Caco-2 (cell line): ENCODE results near the gene ABLIM2. TPM values are rescaled to one million over a fixed set of nuclear protein-coding genes. Genes with fewer than 3 reads are reported as not detected.

Experiments used
- BruUV-seq: library from RNA; stranded (reverse); fragments of 400-500 nt; replicated peaks from 2 replicates; lab custom pipeline; 2021; lab: Mats Ljungman, UMichigan
- CTCF ChIA-PET: fragments of 300-600 bp; sonication (Branson Sonifier 250); formaldehyde crosslinking; loops from one replicate; lab custom pipeline; 2022; ENCODE audit warnings: antibody characterized with exemption; lab: Charles Lee
- POLR2A ChIA-PET: fragments of 300-600 bp; sonication (Branson Sonifier 250); formaldehyde crosslinking; loops from one replicate; lab custom pipeline; 2022; ENCODE audit warnings: antibody characterized with exemption; lab: Charles Lee
- DNase-seq, 2 experiments: peaks; one replicate each; pipeline versions ENCODE4 v3.0.0 to v3.0.0-alpha.2; 2020 to 2022
- H3K27me3 ChIP-seq: replicated peaks from 2 replicates; pipeline ENCODE4 v1.6.0; 2011; ENCODE audit warnings: low read length; ENCODE audit not compliant: control insufficient read depth, insufficient read depth
- H3K36me3 ChIP-seq: 2 replicates; pipeline ENCODE4 v1.5.1; 2011; ENCODE audit warnings: low read length; ENCODE audit not compliant: control insufficient read depth, insufficient read depth
- H3K4me1 ChIP-seq: fragments of 250-450 bp; sonication (Bioruptor Pico); 2 replicates; pipeline ENCODE4 v1.5.1; 2020; ENCODE audit warnings: mild to moderate bottlenecking
- H3K4me3 ChIP-seq: 2 replicates; pipeline ENCODE4 v1.5.1; 2011; ENCODE audit warnings: low read depth, mild to moderate bottlenecking, control low read depth, low read length
- H3K9me3 ChIP-seq: fragments of 250-450 bp; sonication (Bioruptor Pico); 2 replicates; pipeline ENCODE4 v1.5.1; 2020; ENCODE audit warnings: mild to moderate bottlenecking, moderate library complexity
- H3K27ac Mint-ChIP-seq: one replicate; pipeline ENCODE4 v1.8.0; 2022; ENCODE audit warnings: mixed read lengths; ENCODE audit not compliant: unreplicated experiment
- H3K27me3 Mint-ChIP-seq: one replicate; pipeline ENCODE4 v1.8.0; 2022; ENCODE audit warnings: mixed read lengths; ENCODE audit not compliant: insufficient read depth, unreplicated experiment
- H3K36me3 Mint-ChIP-seq: one replicate; pipeline ENCODE4 v1.8.0; 2022; ENCODE audit warnings: mild to moderate bottlenecking, mixed read lengths; ENCODE audit not compliant: insufficient read depth, unreplicated experiment
- H3K4me1 Mint-ChIP-seq: one replicate; pipeline ENCODE4 v1.8.0; 2022; ENCODE audit warnings: low read depth, mixed read lengths; ENCODE audit not compliant: unreplicated experiment
- H3K4me3 Mint-ChIP-seq: one replicate; pipeline ENCODE4 v1.8.0; 2022; ENCODE audit warnings: mild to moderate bottlenecking, moderate library complexity, mixed read lengths; ENCODE audit not compliant: unreplicated experiment
- H3K9me3 Mint-ChIP-seq: one replicate; pipeline ENCODE4 v1.8.0; 2022; ENCODE audit warnings: mixed read lengths; ENCODE audit not compliant: unreplicated experiment
- intact Hi-C: fragments of 100-400 bp; cut with micrococcal nuclease; formaldehyde crosslinking; loops from one replicate; pipeline ENCODE4 v1.10.0; 2022; ENCODE audit not compliant: unreplicated experiment
- total RNA-seq: library from RNA; stranded (reverse); gene quantifications from 2 replicates; pipeline ENCODE4 v1.2.3, GENCODE V29; 2022
- TF ChIP-seq, protein P1 (sequence below), 2 experiments: fragments of 200-600 bp in 1 of 2; IDR thresholded peaks; 1 replicate in 1 of 2; 2 replicates in 1 of 2; pipeline versions ENCODE4 v1.5.1 to v1.8.0; 2011 to 2022; ENCODE audit warnings: antibody characterized with exemption in 1 of 2, control low read depth in 1 of 2, inconsistent platforms in 1 of 2, low read depth in 1 of 2, low read length in 1 of 2, mild to moderate bottlenecking in 1 of 2, moderate library complexity in 1 of 2; ENCODE audit not compliant: insufficient read depth in 1 of 2, severe bottlenecking in 1 of 2, unreplicated experiment in 1 of 2

The ABLIM2 gene
- total RNA-seq, 1 experiment from 2014 or later = 0.23 TPM

- Histone ChIP-seq H3K4me1 (peaks cover 20% of the 10 kb centered on the region), H3K36me3 (no peaks in the 10 kb centered on the region; the same call in 1 of the 2 replicates), H3K9me3 (no peaks in the 10 kb centered on the region), H3K4me3 (no peak overlapping the region), H3K27me3 (no peaks in the 10 kb centered on the region)
- H3K9me3 Mint-ChIP-seq = no peaks in the 10 kb centered on the region
- peaks cover 4% of the 10 kb centered on the region for H3K4me1 Mint-ChIP-seq
- intact Hi-C loops = no loop called here
- no peak overlapping the region for H3K4me3 Mint-ChIP-seq
- H3K27me3 Mint-ChIP-seq = no peaks in the 10 kb centered on the region
- no peak for DNase-seq
- no peaks in the 10 kb centered on the region for H3K36me3 Mint-ChIP-seq
- no TSS peak for BruUV-seq
- POLR2A ChIA-PET = no interaction called here
- CTCF ChIA-PET = no interaction called here
- no peak overlapping the region for H3K27ac Mint-ChIP-seq
- TF ChIP-seq, protein P1, sequence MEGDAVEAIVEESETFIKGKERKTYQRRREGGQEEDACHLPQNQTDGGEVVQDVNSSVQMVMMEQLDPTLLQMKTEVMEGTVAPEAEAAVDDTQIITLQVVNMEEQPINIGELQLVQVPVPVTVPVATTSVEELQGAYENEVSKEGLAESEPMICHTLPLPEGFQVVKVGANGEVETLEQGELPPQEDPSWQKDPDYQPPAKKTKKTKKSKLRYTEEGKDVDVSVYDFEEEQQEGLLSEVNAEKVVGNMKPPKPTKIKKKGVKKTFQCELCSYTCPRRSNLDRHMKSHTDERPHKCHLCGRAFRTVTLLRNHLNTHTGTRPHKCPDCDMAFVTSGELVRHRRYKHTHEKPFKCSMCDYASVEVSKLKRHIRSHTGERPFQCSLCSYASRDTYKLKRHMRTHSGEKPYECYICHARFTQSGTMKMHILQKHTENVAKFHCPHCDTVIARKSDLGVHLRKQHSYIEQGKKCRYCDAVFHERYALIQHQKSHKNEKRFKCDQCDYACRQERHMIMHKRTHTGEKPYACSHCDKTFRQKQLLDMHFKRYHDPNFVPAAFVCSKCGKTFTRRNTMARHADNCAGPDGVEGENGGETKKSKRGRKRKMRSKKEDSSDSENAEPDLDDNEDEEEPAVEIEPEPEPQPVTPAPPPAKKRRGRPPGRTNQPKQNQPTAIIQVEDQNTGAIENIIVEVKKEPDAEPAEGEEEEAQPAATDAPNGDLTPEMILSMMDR (IDR thresholded peaks at IDR 0.05; ENCODE audit: insufficient read depth in 1 of 2, low read depth in 1 of 2, low read length in 1 of 2, severe bottlenecking in 1 of 2, unreplicated experiment in 1 of 2) = no peak
Measured at GRCh38 chr4:8205749-8206611, 47.4 kb upstream of the ABLIM2 start.

GRCh38 chr4:8205241-8205707, 46.7 kb upstream of the ABLIM2 start:
- Histone ChIP-seq H3K4me1 (peaks cover 27% of the 10 kb centered on the region), H3K9me3 (no peaks in the 10 kb centered on the region), H3K4me3 (no peak overlapping the region), H3K36me3 (no peaks in the 10 kb centered on the region; the same call in 1 of the 2 replicates), H3K27me3 (no peaks in the 10 kb centered on the region)
- BruUV-seq = no TSS peak
- Mint-ChIP-seq H3K4me3 (no peak overlapping the region), H3K27ac (no peak overlapping the region), H3K36me3 (no peaks in the 10 kb centered on the region), H3K27me3 (no peaks in the 10 kb centered on the region), H3K4me1 (peaks cover 8% of the 10 kb centered on the region), H3K9me3 (no peaks in the 10 kb centered on the region)
- intact Hi-C loops = no loop called here
- POLR2A ChIA-PET = no interaction called here
- TF ChIP-seq, protein P1 (IDR thresholded peaks at IDR 0.05; ENCODE audit: insufficient read depth in 1 of 2, low read depth in 1 of 2, low read length in 1 of 2, severe bottlenecking in 1 of 2, unreplicated experiment in 1 of 2) = no peak
- CTCF ChIA-PET = no interaction called here
- DNase-seq = no peak

- intact Hi-C loops = no loop called here
- H3K36me3 Mint-ChIP-seq = no peaks in the 10 kb centered on the region
- Histone ChIP-seq H3K4me1 (peaks cover 33% of the 10 kb centered on the region), H3K36me3 (no peaks in the 10 kb centered on the region; the same call in 1 of the 2 replicates), H3K4me3 (no peak overlapping the region), H3K9me3 (no peaks in the 10 kb centered on the region), H3K27me3 (no peaks in the 10 kb centered on the region)
- POLR2A ChIA-PET = no interaction called here
- BruUV-seq = no TSS peak
- DNase-seq = no peak
- CTCF ChIA-PET = no interaction called here
- no peak overlapping the region for H3K27ac Mint-ChIP-seq
- H3K27me3 Mint-ChIP-seq = no peaks in the 10 kb centered on the region
- no peaks in the 10 kb centered on the region for H3K9me3 Mint-ChIP-seq
- TF ChIP-seq, protein P1 (IDR thresholded peaks at IDR 0.05; ENCODE audit: insufficient read depth in 1 of 2, low read depth in 1 of 2, low read length in 1 of 2, severe bottlenecking in 1 of 2, unreplicated experiment in 1 of 2) = no peak
- H3K4me1 Mint-ChIP-seq = peaks cover 8% of the 10 kb centered on the region
- no peak overlapping the region for H3K4me3 Mint-ChIP-seq
Measured at GRCh38 chr4:8204576-8205227, 46.1 kb upstream of the ABLIM2 start.
